OCI-LY1 (cell line): ENCODE data around the gene ABLIM3.

Source experiments
- EZH2 ChIP-seq: fragments of 200-600 bp; sonication (generic), shearing (Covaris generic); IDR thresholded peaks from 2 replicates; pipeline ENCODE4 v1.8.0; 2017; ENCODE audit warnings: borderline replicate concordance, mixed run types, mild to moderate bottlenecking, antibody characterized with exemption, low read length, moderate library complexity, mixed read lengths
- TF ChIP-seq, protein P1 (sequence below): fragments of 200-600 bp; sonication (generic), shearing (Covaris generic); IDR thresholded peaks from 2 replicates; pipeline ENCODE4 v1.5.1; 2017; ENCODE audit warnings: mild to moderate bottlenecking, antibody characterized with exemption, low read length, moderate library complexity, mixed read lengths

DNA sequence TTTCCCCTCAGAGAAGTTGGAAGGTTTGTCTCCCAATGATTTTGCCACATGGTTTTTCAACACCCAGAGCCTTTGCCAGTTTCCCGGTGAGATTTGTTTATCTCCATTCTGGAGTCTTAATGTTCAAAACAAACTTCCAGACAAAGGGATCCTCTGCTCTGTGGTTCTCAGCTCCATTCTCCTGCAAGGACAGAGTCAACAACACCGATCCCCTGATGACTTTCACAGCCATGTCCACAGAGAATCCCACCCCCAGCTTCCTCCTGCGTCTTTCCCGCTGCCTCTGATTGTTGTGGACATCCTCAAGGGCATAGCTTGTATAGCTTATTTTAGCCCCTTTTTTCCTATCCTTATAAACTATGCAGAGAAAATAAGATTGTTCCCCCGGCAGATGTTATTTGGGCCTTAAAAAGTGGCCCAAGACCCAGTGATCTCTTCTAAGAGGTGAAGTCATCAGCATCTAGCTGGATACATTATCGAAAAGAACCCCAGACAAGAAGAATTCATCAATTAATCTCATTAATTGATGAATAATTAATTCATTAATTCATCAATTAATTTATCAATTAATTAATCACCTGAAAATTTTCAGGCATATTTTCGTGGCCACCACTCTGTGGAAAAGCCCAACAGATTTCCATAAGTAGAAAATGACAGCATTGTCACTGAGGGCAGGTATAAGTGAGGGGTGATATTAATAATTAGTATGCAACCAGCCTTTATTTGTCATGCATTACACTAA lies 2.9 kb upstream of the ABLIM3 start:
- TF ChIP-seq, protein P1, sequence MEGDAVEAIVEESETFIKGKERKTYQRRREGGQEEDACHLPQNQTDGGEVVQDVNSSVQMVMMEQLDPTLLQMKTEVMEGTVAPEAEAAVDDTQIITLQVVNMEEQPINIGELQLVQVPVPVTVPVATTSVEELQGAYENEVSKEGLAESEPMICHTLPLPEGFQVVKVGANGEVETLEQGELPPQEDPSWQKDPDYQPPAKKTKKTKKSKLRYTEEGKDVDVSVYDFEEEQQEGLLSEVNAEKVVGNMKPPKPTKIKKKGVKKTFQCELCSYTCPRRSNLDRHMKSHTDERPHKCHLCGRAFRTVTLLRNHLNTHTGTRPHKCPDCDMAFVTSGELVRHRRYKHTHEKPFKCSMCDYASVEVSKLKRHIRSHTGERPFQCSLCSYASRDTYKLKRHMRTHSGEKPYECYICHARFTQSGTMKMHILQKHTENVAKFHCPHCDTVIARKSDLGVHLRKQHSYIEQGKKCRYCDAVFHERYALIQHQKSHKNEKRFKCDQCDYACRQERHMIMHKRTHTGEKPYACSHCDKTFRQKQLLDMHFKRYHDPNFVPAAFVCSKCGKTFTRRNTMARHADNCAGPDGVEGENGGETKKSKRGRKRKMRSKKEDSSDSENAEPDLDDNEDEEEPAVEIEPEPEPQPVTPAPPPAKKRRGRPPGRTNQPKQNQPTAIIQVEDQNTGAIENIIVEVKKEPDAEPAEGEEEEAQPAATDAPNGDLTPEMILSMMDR: no peak
- TF ChIP-seq EZH2: no peak
